ENCODE measurements around the gene ANO1. TPM values are rescaled to one million over a fixed set of nuclear protein-coding genes. Genes with fewer than 3 reads are reported as not detected.

ANO1 gene
- polyA plus RNA-seq, 1 of the 3 experiments (the other 2 are of a cell fraction), result not detected

- Histone ChIP-seq H3F3A (replicated peaks; ENCODE audit: insufficient read depth) (no peaks in the 10 kb centered on the region), H3K9ac (no peak overlapping the region), H3K79me2 (ENCODE audit: insufficient read depth) (no peaks in the 10 kb centered on the region), H3K4me1 (ENCODE audit: control insufficient read depth in 1 of 2, insufficient read depth in 2 of 2, low read depth in 1 of 2, low read length in 1 of 2) (no peaks in the 10 kb centered on the region), H2AFZ (ENCODE audit: low read depth) (no peak overlapping the region), H3K9me2 (no peaks in the 10 kb centered on the region), H4K20me1 (ENCODE audit: insufficient read depth) (no peaks in the 10 kb centered on the region), H3K9me3 (no peaks in the 10 kb centered on the region), H3K4me3 (ENCODE audit: low read depth in 2 of 2, low read length in 1 of 2) (no peak overlapping the region), H3K27ac (ENCODE audit: low read depth in 2 of 2, low read length in 1 of 2) (no peak overlapping the region), H3K27me3 (ENCODE audit: insufficient read depth) (peaks cover 14% of the 10 kb centered on the region), H3K4me2 (no peak overlapping the region), H3K36me3 (replicated peaks in 1 of 2; ENCODE audit: control insufficient read depth in 1 of 2, insufficient read depth in 2 of 2, low read length in 1 of 2) (no peaks in the 10 kb centered on the region)
- ChIA-PET POLR2A (no interaction called here), CTCF (interaction anchor here (0.5 to 3.2 kb wide), 6 partner anchors 9 to 272 kb away, joined by 3 to 24 read pairs (median 4); no protein-coding TSS in a partner anchor)
- TF ChIP-seq IRF3 (IDR thresholded peaks at IDR 0.05; ENCODE audit: low read depth, low read length) (no peak), FOSL2 (IDR thresholded peaks at IDR 0.05; ENCODE audit: borderline replicate concordance, low read depth) (no peak), MEF2A (IDR thresholded peaks at IDR 0.05; ENCODE audit: borderline replicate concordance, low read depth) (no peak), EZH2phosphoT487 (IDR thresholded peaks at IDR 0.05; ENCODE audit: borderline replicate concordance, low read depth) (no peak), RXRA (IDR thresholded peaks at IDR 0.05; ENCODE audit: borderline replicate concordance, low read depth) (no peak)
- TF ChIP-seq, protein P1, sequence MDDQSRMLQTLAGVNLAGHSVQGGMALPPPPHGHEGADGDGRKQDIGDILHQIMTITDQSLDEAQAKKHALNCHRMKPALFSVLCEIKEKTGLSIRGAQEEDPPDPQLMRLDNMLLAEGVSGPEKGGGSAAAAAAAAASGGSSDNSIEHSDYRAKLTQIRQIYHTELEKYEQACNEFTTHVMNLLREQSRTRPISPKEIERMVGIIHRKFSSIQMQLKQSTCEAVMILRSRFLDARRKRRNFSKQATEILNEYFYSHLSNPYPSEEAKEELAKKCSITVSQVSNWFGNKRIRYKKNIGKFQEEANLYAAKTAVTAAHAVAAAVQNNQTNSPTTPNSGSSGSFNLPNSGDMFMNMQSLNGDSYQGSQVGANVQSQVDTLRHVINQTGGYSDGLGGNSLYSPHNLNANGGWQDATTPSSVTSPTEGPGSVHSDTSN (IDR thresholded peaks at IDR 0.05), result no peak
- DNase-seq, result no peak
- WGBS (ENCODE audit: low lambda C conversion rate), result 62% methylated on average over 10 of the region's 10 CpGs
Observed at GRCh38 chr11:70186936-70187335, 108.8 kb downstream of the ANO1 start.

DNA sequence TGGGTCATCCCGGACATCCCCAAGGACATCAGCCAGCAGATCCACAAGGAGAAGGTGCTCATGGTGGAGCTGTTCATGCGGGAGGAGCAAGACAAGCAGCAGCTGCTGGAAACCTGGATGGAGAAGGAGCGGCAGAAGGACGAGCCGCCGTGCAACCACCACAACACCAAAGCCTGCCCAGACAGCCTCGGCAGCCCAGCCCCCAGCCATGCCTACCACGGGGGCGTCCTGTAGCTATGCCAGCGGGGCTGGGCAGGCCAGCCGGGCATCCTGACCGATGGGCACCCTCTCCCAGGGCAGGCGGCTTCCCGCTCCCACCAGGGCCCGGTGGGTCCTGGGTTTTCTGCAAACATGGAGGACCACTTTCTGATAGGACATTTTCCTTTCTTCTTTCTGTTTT, 109.7 kb downstream of the ANO1 start:
- TF ChIP-seq, protein P2, sequence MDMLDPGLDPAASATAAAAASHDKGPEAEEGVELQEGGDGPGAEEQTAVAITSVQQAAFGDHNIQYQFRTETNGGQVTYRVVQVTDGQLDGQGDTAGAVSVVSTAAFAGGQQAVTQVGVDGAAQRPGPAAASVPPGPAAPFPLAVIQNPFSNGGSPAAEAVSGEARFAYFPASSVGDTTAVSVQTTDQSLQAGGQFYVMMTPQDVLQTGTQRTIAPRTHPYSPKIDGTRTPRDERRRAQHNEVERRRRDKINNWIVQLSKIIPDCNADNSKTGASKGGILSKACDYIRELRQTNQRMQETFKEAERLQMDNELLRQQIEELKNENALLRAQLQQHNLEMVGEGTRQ (IDR thresholded peaks at IDR 0.05; ENCODE audit: borderline replicate concordance, low read depth, low read length), result no peak
- TF ChIP-seq GATA2 (CRISPR knock-in tag; IDR thresholded peaks at IDR 0.05) (no peak), NFIC (IDR thresholded peaks at IDR 0.05; ENCODE audit: borderline replicate concordance) (no peak), RAD21 (IDR thresholded peaks at IDR 0.05; ENCODE audit: low read length) (no peak), MXI1 (IDR thresholded peaks at IDR 0.05; ENCODE audit: low read depth, low read length) (no peak)
- TF ChIP-seq, protein P1 (IDR thresholded peaks at IDR 0.05), result no peak
- H3K9me2 ChIP-seq, result no peaks in the 10 kb centered on the region
- H3F3A ChIP-seq (replicated peaks; ENCODE audit: insufficient read depth), result no peaks in the 10 kb centered on the region
- no peaks in the 10 kb centered on the region for H4K20me1 ChIP-seq (ENCODE audit: insufficient read depth)
- H3K4me1 ChIP-seq (ENCODE audit: control insufficient read depth in 1 of 2, insufficient read depth in 2 of 2, low read depth in 1 of 2, low read length in 1 of 2), result no peaks in the 10 kb centered on the region
- H2AFZ ChIP-seq (ENCODE audit: low read depth), result no peak overlapping the region
- no peak overlapping the region for H3K9ac ChIP-seq
- no peak overlapping the region for H3K4me2 ChIP-seq
- ChIA-PET POLR2A (no interaction called here), CTCF (interaction anchor here (1.2 to 3.2 kb wide), 3 partner anchors 8 to 272 kb away, joined by 3 to 24 read pairs (median 10); no protein-coding TSS in a partner anchor)
- no peak overlapping the region for H3K27ac ChIP-seq (ENCODE audit: low read depth in 2 of 2, low read length in 1 of 2)
- peaks cover 14% of the 10 kb centered on the region for H3K27me3 ChIP-seq (ENCODE audit: insufficient read depth)
- H3K4me3 ChIP-seq (ENCODE audit: low read depth in 2 of 2, low read length in 1 of 2), result no peak overlapping the region
- no peaks in the 10 kb centered on the region for H3K9me3 ChIP-seq
- no peaks in the 10 kb centered on the region for H3K36me3 ChIP-seq (replicated peaks in 1 of 2; ENCODE audit: control insufficient read depth in 1 of 2, insufficient read depth in 2 of 2, low read length in 1 of 2)
- no peak for DNase-seq
- WGBS (ENCODE audit: low lambda C conversion rate), result 72% methylated on average over 12 of the region's 15 CpGs
- no peaks in the 10 kb centered on the region for H3K79me2 ChIP-seq (ENCODE audit: insufficient read depth)
